Activated CD4-positive, alpha-beta T cell treated with anti-CD3 and anti-CD28 coated beads for 48 hours (primary cell): ENCODE results near the gene ADAD2.
"Not testable (repeated sequence)": the region's sequence is repeated elsewhere in the genome, so short reads cannot be mapped to it uniquely, and the experiment has no call there.

Experiments used
- DNase-seq: peaks from one replicate; pipeline ENCODE4 v3.0.0-alpha.2; 2020

The ADAD2 gene

DNA sequence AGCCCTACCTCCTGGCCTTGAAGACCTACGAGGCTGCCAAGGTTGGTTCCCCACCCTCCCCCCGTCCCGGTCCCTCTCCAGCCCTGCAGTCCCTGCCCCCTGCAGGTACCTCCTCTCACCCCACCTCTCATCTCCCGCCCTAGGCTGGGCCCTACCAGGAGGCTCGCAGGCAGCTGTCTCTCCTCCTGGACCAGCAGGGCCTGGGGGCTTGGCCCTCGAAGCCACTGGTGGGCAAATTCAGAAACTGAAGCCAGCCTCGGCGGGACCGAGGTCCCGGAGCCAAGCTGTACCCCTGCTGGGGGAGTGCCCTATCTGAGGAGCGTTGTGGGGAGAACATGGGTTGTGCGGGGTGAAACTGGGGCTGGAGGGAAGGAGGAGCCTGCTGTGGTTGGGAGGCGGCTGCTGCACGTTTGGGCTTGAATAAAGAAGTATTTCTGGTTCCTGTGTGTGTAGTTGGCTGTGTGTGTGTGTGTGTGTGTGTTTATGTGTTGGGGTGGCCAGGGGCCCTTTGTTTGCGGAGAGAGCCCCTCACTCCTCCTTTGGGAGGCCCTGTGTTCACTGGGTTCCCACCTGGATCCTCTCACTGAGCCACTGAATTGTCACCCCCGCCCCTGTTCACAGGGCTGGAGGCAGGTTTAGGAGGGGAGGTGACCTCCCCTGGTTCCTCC lies 5.9 kb downstream of the ADAD2 start:
- DNase-seq, result no peak

DNA sequence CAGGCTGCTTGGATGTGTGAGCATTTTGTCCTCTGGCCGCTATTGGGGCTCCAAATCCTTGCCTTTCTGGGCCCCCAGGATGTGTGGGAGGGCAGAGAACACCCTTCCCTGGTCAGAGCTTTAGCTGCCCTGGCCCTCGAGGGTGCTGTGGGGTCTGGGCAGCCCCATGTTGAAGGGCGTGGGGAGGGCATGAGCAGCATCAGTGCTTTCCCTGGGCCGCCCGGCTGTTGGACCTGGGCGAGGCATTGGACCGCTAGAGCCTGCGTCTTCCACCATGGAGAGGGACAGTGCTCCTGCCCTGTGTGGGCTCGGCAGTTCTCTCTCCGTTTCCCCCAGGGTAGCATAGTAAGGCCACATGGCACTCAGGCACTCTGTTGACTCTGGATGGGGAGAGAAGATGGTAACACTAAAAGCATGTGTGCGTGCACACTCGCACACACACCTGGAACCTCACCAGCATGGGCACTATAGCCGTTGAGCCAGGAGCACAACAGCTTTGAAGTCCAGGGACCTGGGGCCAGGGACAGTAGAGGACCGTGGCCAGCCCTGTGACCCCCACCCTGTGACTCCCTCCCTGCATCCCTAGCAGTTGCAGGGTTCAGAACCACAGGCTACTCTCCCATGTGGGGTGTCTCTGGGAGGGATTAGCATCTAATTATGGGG lies 6.6 kb downstream of the ADAD2 start:
- DNase-seq, result no peak

DNA sequence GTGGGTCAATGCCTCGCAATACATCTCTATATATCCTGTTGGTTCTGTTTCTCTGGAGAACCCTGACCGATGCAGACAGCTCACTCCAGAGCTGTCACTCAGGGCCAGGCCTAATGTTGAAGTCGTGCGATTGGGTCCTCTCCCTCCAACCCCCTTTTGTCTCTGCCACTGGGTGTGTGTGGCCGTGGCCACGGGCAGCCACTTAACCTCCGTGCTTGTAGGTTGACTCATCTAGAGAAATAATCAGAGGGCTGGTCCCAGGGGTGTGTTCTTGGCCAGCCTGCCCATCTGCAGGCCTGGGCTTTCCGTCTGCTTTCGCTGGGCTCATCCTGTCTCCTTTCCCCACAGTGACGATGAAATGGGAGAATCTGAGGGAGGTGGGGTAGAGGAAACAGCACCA lies 7.4 kb downstream of the ADAD2 start:
- DNase-seq, result no peak

DNA sequence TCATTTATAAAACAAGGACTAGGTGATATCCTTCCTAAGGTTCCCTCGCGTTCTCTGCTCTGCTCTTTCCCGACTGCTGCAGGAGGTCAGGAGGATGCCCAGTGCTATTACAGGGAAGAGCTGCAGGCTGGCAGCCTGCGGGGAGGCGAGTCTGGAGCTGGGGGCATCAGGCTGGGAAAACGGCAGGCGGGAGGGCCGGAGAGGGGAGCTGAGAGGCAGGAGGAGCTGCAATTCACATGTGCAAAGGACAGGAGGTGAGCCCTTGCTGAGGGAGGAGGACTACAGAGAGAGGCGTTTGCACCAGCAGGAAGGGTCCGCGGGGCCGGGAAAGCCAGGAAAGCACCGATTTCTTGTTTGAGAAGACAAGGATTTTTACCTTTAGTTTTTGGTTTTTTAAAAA lies 8.1 kb downstream of the ADAD2 start:
- DNase-seq, result no peak

DNA sequence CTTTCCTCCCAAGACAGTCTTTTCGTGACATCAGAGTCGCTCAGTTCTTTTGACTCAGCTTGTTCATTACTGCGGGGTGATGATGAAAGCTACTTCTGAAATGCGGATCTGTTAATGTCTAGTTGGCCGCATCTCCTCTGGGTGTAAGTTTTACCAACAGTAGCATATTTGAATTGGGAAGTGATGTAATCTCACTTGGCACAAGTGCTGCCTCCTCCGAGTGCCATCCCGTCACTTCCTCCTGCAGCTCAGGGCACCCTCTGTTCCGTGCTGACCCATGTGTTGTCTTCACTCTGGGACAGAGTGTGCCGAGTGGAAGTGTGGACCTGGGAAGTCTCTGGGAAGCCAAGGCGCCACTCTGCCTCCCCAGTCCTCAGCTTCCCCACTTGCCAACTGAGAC lies 8.9 kb downstream of the ADAD2 start:
- no peak for DNase-seq

DNA sequence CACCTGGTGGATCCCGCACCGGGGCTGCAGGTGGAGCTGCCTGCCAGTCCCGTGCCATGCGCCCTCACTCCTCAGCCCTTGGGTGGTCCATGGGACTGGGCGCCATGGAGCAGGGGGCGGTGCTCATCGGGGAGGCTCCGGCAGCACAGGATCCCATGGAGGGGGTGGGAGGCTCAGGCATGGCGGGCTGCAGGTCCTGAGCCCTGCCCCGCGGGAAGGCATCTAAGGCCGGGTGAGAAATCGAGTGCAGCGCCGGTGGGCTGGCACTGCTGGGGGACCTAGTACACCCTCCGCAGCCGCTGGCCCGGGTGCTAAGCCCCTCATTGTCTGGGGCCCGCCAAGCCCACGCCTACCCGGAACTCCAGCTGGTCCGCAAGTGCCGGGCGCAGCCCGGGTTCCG lies 13.6 kb downstream of the ADAD2 start:
- not testable (repeated sequence) for DNase-seq

DNA sequence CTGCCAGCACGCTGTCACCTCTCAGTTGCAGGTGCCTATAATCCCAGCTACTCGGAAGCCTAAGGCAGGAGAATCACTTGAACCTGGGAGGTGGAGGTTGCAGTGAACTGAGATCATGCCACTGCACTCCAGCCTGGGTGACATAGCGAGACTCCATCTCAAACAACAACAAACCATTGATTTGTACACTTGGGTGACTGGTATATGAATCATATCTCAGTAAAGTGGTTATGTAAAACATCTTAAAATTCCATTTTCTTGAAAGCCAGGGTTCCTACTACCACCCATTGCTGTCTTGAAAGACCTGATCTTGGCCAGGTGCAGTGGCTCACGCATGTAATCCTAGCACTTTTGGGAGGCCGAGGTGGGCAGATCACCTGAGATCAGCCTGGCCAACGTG lies 14.2 kb downstream of the ADAD2 start:
- DNase-seq, result not testable (repeated sequence)

DNA sequence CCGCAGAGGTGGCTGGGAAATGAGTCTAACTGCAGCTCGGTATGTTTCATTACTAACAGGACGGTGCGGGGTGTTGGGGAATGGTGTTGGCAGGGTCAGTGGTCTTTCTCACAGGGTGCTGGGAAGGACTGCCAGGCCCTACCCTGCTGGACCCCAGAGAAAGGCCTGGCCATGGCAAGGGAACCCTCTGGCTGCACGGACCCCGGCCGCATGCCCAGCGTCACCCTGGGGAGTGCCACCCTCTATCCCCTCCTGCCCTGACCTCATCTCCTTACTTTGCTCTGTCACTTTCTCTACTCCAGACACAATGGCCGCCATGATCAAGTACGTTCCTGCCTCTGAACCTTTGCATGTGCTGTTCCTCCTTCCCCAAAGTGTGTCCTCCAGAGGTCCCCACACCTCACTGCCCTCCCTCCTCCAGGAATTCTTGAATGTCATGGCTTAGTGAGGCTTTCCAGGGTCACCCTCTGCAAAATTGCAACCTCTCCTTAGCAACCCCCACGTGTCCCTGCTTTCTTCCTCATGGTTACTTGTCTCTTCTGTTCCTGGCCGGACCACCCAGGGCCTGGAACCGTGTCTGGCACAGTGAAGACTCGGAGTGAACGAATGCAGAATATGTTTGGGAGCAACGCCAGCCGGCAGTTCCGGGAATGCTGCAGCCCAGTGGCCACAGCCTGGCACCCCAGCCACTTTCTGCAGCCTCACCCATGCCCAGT lies 15.2 kb downstream of the ADAD2 start:
- DNase-seq, result no peak

DNA sequence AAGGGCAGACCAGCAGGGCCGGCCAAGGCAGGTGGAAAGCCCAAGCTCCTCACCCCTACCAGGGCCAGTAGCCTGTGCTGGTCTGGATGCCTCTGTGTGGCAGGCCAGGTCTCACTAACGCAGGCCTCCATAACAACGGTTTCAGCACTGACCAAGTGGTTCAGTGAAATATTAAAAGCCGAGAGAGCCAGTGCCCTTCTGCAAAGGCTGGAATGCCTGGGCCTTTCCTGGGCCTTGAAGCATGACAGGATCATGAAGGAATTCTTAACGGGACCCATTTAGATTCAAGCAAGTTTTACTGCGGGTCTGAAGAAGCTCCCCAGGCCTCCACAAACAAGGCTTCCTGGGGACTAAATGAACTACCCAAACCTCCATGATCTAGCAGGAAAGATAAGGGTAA lies 16.3 kb downstream of the ADAD2 start:
- DNase-seq, result no peak

DNA sequence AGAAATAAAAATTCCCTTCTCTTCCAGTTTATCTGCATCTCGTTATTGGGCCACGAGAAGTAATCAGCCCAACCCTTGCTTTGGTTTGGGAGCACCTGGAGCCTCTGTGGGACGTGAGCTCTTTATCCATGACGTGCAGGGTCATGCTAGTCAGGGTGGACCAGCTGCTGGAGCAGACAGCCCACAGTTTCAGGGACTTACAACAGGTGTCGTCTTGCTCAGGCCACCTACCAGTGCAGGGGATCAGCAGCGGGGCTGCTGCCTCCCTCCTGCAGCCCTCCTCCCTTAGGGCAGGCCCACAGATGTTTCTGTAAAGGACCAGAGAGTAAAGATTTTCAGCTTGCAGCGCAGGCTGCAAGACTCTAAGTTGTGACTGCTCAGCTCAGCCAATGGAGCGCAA lies 16.9 kb downstream of the ADAD2 start:
- DNase-seq, result no peak

DNA sequence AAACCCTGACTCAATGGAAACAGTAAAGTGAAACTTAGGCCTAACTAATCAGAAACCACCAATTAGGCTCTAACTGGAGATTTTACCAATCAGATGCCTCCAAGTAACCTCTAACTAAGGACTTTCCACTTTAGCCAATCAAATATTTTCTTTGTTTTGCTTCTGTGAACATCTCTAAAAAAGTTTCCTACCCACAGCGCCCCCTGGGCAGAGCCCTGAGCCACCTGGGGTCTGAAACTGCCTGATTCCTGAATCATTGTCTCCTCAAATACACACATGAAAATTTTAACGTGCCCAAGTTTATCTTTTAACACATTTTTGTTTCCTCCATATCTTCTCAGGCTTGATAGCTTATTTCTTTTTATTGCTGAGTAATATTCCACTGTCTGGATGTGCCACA lies 19.0 kb downstream of the ADAD2 start:
- peak; percentile 14 for DNase-seq

DNA sequence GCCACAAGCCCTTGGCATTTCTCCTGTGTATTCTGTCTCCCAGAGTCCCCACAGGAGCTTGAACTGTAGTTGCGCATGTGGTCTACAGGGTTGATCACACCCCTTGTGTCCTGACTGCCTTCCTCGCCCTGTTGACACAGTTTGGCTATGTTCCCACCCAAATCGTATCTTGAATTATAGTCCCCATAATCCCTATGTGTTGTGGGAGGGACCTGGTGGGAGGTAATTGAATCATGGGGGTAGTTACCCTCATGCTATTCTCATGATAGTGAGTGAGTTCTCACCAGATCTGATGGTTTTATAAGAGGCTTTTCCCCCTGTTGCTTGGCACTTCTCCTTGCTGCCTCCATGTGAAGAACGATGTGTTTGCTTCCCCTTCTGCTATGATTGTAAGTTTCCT lies 21.2 kb downstream of the ADAD2 start:
- DNase-seq, result no peak

DNA sequence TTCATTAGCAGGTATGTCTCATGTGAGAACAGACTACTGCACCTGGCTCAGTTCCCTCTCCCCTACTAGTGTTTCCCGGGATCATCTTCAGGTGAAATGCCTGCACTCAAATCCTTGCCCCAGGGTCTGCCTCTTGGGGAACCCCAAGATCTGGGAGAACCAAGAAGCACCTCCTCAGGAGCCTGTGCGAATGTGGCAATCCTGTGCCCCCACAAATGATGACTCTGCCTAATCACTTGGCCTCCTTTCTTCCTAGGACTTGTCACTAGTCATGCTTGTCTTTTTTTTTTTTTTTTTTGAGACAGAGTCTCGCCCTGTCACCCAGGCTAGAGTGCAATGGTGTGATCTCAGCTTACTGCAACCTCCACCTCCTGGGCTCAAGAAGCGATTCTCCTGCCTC lies 21.7 kb downstream of the ADAD2 start:
- DNase-seq, result no peak

DNA sequence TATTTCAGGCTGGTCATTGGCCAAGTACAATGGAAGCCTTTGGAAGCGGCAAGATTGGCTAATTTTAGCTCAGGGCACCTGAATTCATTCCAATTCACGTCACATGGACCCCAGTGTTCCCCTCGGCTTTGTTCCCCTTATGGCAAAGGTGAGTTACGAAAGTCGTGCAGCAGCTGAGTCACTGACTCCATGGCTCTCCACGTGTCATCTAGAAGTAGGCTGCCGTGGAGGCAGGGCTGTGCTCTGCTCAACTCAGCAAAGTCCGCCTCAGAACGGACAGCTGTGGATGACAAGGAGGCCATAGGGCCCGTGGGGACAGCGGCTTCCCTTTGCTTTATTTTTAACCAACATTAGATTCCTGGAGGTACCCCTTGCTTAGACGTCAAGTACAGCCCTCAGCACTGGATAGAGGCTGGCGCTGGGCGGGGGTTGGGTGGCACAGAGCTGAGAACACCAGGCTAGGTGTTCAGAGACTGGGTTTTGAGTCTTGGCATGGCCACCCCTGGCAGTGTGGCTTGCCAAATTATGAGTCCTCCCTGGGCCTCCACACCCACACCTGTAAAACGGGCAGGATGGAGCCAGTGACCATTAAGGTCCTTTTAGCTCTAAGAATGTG lies 23.6 kb downstream of the ADAD2 start:
- DNase-seq, result no peak

DNA sequence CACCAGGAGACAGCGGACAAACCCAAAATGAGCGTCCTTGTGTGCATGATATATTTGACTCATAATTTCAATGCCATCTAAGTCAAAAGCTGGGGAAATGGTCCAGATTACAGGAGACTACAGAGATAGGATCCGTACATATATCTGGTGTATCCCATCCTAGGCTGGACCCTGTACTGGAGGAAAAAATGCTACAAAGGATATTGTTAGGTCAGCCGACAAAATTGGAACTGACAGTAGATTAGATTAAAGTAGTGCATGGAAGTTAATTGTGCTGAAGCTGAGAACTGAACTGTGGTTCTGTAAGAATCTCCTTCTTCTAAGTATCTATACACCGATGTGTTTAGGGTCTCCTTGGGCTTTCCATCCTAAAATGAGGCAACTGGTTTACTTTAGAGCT lies 24.6 kb downstream of the ADAD2 start:
- no peak for DNase-seq

DNA sequence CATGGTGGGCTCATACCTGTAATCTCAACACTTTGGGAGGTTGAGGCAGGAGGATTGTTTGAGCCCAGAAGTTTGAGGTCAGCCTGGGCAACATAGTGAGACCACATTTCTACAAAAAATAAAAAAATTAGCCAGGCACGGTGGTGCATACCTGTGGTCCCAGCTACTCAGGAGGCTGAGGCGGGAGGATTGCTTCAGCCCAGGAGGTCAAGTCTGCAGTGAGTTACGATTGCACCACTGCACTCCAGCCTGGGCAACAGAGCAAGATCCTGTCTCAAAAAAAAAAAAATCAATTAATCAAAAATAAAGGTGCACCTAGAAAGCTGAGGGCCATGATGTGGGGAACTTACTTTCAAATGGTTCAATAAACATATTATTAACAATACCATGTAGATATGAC lies 25.2 kb downstream of the ADAD2 start:
- DNase-seq, result not testable (repeated sequence)

DNA sequence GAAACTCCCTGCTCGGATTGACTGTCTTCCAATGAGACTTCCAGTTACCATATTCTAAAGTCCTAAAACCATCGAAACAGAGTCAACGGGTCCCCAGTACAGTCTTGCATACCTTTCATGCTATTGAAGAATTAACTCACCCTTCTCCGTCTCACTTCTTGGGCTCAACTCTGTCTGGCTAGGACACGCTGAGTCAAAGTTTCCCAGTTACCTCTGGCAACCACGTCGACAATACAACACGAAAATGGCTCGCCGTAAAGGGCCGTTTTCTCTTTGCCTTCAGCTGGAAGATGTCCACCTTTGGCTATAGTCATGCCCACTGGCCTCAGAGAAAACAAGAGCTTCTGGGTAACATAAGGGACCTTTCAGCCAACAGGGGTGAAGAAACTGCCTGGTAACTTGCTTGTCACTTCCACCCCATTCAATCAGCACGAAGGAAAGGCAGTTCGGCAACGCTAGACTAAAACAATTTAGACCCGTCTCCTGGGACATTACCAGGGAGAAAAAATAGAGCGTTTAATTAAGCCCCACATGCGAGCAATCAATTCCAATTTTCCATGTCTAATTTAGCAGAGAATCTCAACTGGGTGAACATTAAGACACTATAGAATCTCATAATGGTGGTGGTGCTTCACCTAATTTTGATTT lies 27.3 kb downstream of the ADAD2 start:
- DNase-seq, result no peak

DNA sequence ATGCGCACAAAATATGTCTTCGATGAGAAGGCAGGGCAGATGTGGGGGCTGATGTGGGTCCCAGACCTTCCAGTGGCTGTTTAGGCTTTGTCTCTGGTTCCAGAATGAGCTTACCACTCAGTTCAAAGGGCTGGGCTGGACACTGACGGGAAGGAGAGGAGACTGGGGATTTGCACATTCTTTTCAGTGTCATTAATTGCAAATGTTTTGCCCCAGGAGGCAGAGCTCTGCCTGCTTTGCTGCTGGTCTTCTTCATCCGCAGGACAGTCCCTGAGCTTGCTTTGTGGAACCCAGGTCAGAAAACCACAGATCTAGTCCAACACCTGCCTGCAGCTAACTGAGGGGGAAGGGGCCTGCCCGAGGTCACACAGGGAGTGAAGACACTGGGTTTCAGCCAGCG lies 28.0 kb downstream of the ADAD2 start:
- DNase-seq, result no peak

DNA sequence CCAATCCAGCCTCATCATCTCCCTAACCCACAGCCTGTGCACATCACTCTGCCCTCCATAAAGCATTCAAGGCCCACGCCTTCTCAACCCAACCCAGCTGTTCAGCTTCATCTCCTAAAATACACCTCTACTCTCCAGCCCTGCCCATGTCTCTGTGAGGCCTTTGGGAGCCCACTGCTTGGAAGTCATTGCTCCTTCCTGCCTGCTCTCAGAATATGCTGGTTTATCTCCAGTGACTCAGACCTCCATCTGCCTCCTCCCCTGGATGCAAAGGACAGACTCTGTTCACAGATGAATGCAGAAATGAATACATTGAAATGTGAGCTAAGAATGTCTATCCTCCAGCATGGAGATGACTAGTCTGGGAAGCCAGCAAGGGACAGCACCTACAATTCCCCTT lies 29.9 kb downstream of the ADAD2 start:
- DNase-seq, result no peak

DNA sequence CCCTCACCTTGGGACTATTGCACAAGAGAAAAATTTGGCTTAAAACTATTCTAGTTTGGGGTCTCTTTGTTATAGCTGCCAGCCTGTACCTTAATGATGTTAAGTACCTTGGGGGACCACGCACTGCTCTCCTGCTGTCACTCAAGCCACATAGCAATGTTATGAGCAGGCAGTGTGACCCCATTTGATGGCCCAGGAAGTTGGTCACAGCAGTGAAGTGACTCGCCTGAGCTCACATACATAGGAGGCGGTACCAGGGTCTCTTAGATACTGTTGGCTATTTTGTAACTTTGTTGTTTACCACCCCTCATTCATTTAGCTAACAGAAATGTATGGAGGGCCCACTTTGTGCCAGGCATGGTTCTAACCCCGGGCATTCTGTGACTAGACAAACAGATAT lies 32.5 kb downstream of the ADAD2 start:
- DNase-seq, result no peak

DNA sequence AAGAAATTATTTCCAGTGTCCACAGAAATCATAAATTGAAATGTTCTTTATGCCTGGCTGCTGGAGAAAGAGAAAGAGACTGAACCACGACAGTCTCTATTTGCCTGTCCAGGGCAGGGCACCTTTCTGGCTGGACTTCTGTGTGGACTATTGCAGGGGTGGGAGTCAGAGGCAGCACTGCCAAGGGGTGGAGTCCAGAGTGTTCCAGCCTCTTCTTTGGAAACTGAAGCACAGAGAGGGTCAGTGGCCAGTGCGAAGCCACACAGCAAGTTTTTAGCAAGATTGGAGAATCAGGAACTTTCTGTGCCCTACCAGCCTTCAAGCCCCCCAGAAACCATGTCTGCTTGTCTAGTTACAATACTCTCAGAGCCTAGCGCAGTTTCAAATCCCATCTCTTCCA lies 33.6 kb downstream of the ADAD2 start:
- DNase-seq, result no peak

DNA sequence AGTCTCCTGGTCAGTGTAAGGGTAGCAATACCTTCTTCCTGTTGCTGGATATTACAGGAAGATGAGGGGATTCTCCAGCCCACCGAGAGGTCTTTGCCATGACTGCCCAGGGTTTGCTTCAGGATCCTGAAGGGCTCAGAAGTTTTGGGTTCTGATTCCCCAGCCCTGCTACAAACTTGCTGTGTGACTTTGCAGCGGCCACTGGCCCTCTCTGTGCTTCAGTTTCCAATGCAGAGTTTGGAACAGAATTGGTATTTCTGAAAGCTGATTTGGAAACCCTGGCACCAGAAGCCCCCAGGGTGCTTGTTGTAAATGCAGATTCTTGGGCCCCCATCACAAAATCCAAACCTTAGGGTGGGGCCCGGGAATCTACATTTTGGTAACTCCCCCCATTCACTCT lies 34.2 kb downstream of the ADAD2 start:
- no peak for DNase-seq

DNA sequence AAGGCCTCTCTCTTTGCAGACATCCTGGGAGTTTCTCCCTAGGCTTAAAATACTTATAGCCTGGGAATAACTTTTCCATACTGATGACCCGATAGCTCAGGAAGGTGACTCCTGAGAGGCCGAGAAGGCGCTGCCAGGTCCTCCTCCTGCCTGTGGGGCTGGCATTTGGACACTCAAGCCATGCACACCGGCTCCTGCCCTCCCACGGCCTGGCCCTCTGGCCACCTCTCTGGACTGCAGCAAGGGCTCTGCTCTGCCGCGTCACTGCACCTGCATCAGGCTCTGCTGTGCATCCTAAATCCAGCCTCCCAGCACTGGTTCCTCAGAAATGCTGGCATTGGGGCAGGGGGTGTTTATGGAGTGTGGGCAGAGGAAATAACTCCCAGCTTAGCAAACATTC lies 34.6 kb downstream of the ADAD2 start:
- DNase-seq, result no peak

DNA sequence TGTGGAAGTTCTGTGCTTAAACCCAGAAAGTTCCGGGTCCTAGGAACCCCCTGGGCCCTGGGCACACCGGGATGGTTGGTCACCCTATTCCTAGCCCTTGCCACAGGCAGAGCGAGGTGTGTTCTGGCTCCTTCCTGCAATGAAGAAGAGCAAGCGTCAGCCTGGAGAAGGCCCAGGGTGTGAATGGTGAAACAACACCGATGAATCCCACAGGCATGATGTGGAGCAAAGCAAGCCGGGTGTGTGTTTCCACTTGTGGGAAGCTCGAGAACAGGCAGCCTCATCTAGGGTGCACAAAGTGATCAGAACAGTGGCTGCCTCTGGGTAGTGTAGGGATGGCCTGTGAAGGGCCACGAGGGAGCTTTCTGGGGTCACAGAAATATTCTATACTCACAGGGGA lies 35.1 kb downstream of the ADAD2 start:
- DNase-seq, result no peak
